HepG2 (cell line): ENCODE results near the gene NFATC1. TPM values are rescaled to one million over a fixed set of nuclear protein-coding genes. Genes with fewer than 3 reads are reported as not detected.

Experiments used
- ATAC-seq: fragments of 200-7000 bp; cut with Tn5 transposase; 3 replicates; pipeline ENCODE4 v1.9.1; 2020; ENCODE audit warnings: mild to moderate bottlenecking, moderate library complexity
- BruUV-seq: library from RNA; stranded (reverse); fragments of 400-500 nt; replicated peaks from 2 replicates; lab custom pipeline; 2021; lab: Mats Ljungman, UMichigan
- CTCF ChIA-PET: fragments of 300-600 bp; formaldehyde crosslinking; extraction: SDS; loops from one replicate; lab custom pipeline; 2021; ENCODE audit warnings: low total read pairs, inconsistent platforms, low intra/inter-chr PET ratio; lab: Yijun Ruan, JAX
- POLR2A ChIA-PET: fragments of 350-600 bp; sonication (Branson Sonifier 250); formaldehyde crosslinking; loops from one replicate; lab custom pipeline; 2020; ENCODE audit warnings: antibody characterized with exemption, inconsistent platforms; lab: Yijun Ruan, JAX
- DNase-seq: peaks from one replicate; pipeline ENCODE4 v3.0.0-alpha.2; 2015; ENCODE audit warnings: low spot score
- FAIRE-seq: peaks from 3 replicates; lab custom pipeline; 2011; peaks lifted over from hg19 to GRCh38; lab: Jason Lieb, UNC
- H2AFZ ChIP-seq: one replicate; pipeline ENCODE4 v1.6.1; 2011; ENCODE audit warnings: low read length, inconsistent platforms
- H3K27ac ChIP-seq: fragments of 300-600 bp; 3 replicates; pipeline ENCODE4 v1.8.0; 2011; ENCODE audit warnings: mixed run types, mild to moderate bottlenecking, mixed read lengths, low read length, inconsistent platforms; ENCODE audit not compliant: insufficient read depth; ENCODE audit errors: extremely low read length
- H3K27me3 ChIP-seq, 2 experiments: fragments of 200-600 bp in 1 of 2; 2 replicates in 1 of 2; 3 replicates in 1 of 2; pipeline versions ENCODE4 v1.6.0 to v1.8.0; 2011; ENCODE audit warnings: low read length in 2 of 2, mild to moderate bottlenecking in 2 of 2, moderate library complexity in 2 of 2, inconsistent platforms in 1 of 2; ENCODE audit not compliant: insufficient read depth in 2 of 2, control insufficient read depth in 1 of 2
- H3K36me3 ChIP-seq, 2 experiments: fragments of 200-600 bp in 1 of 2; replicated peaks in 1 of 2; 2 replicates in 1 of 2; 3 replicates in 1 of 2; pipeline versions ENCODE4 v1.5.1 to v1.8.0; 2011; ENCODE audit warnings: low read length in 2 of 2, inconsistent platforms in 1 of 2; ENCODE audit not compliant: insufficient read depth in 2 of 2, control insufficient read depth in 1 of 2
- H3K4me1 ChIP-seq: 2 replicates; pipeline ENCODE4 v1.5.1; 2012; ENCODE audit warnings: low read length, inconsistent platforms; ENCODE audit not compliant: insufficient read depth
- H3K4me2 ChIP-seq: 2 replicates; pipeline ENCODE4 v1.6.0; 2011; ENCODE audit warnings: low read depth, low read length, inconsistent platforms
- H3K4me3 ChIP-seq, 3 experiments: fragments of 200-600 bp in 1 of 3; sonication (generic), shearing (Covaris generic) in 1 of 3; replicated peaks in 1 of 3; 2 replicates each; pipeline ENCODE4 v1.5.1; 2011 to 2016; ENCODE audit warnings: low read length in 3 of 3, inconsistent platforms in 2 of 3, low read depth in 2 of 3, mild to moderate bottlenecking in 2 of 3, control low read depth in 1 of 3, mixed read lengths in 1 of 3; ENCODE audit not compliant: insufficient read depth in 1 of 3
- H3K79me2 ChIP-seq: one replicate; pipeline ENCODE4 v1.6.1; 2011; ENCODE audit warnings: low read length, inconsistent platforms; ENCODE audit not compliant: insufficient read depth
- H3K9ac ChIP-seq: 2 replicates; pipeline ENCODE4 v1.6.0; 2011; ENCODE audit warnings: mild to moderate bottlenecking, low read depth, low read length, inconsistent platforms; ENCODE audit not compliant: insufficient read depth
- H3K9me3 ChIP-seq: 2 replicates; pipeline ENCODE4 v1.5.1; 2012; ENCODE audit warnings: mild to moderate bottlenecking, low read length
- H4K20me1 ChIP-seq: 2 replicates; pipeline ENCODE4 v1.6.0; 2011; ENCODE audit warnings: inconsistent platforms, mild to moderate bottlenecking, low read length, moderate library complexity; ENCODE audit not compliant: insufficient read depth
- GABPB1 ChIP-seq: IDR thresholded peaks from 2 replicates; pipeline ENCODE4 v1.6.1; 2016; ENCODE audit warnings: mild to moderate bottlenecking, missing genetic modification reagents, moderate library complexity, missing compliant biosample characterization
- HDAC1 ChIP-seq: sonication (generic); formaldehyde crosslinking; IDR thresholded peaks from 2 replicates; pipeline ENCODE4 v1.5.1; 2020; ENCODE audit warnings: mild to moderate bottlenecking, missing genetic modification reagents
- TSC22D2 ChIP-seq: sonication (generic); formaldehyde crosslinking; IDR thresholded peaks from 2 replicates; pipeline ENCODE4 v1.5.1; 2020; ENCODE audit warnings: missing genetic modification reagents, mild to moderate bottlenecking, borderline replicate concordance
- ZC3H13 ChIP-seq: sonication (generic); formaldehyde crosslinking; IDR thresholded peaks from 2 replicates; pipeline ENCODE4 v1.8.1; 2023; ENCODE audit warnings: mild to moderate bottlenecking, missing genetic modification reagents, moderate library complexity
- ZNF646 ChIP-seq: sonication (generic); formaldehyde crosslinking; IDR thresholded peaks from 2 replicates; pipeline ENCODE4 v1.9.0; 2021; ENCODE audit warnings: mild to moderate bottlenecking, missing genetic modification reagents
- WGBS: methylation state at CpG from one replicate; pipeline ENCODE4 v1.1.6; 2017; ENCODE audit warnings: low lambda C conversion rate; 5-methylcytosine and 5-hydroxymethylcytosine counted together
- in situ Hi-C: cut with HindIII; loops from 2 replicates; pipeline ENCODE4 v1.10.0; 2017; ENCODE audit warnings: low pct_unique_long_range_greater_than_20kb; ENCODE audit not compliant: extremely low pct_ligation_motif_present
- intact Hi-C: fragments of 100-400 bp; cut with micrococcal nuclease; formaldehyde crosslinking; loops from one replicate; pipeline ENCODE4 v1.10.0; 2022; ENCODE audit not compliant: unreplicated experiment
- polyA plus RNA-seq, 8 experiments: library from polyadenylated mRNA; depleted of rRNA in 3 of 8; stranded (reverse) in 7 of 8; unstranded in 1 of 8; fragments of >200 nt; fragmentation: Illumina TruSeq in 4 of 8; extraction: Trizol in 4 of 8; gene quantifications; 2 replicates each; pipeline versions ENCODE4 v1.2.1 to v1.2.3, GENCODE V29; 2011 to 2016; ENCODE audit warnings: low read depth in 4 of 8, missing spikeins in 1 of 8, mixed read lengths in 1 of 8; ENCODE audit not compliant: insufficient read depth in 1 of 8
- total RNA-seq, 5 experiments: library from RNA; depleted of rRNA; stranded (reverse); fragments of >200 nt; fragmentation: Illumina TruSeq; extraction: Trizol; gene quantifications; 2 replicates each; pipeline ENCODE4 v1.2.3, GENCODE V29; 2016; ENCODE audit warnings: low read depth in 1 of 5

Gene NFATC1
- total and polyA plus RNA-seq, 2 of the 13 experiments (the other 11 are each of a cell fraction or from before 2014, with no cell fraction given), result not detected

- in situ Hi-C loops, result no loop called here
- no peak for ATAC-seq
- no peak overlapping the region for H3K27ac ChIP-seq
- no peak overlapping the region for H3K9ac ChIP-seq
- 43% methylated on average over 27 of the region's 27 CpGs for WGBS
- TF ChIP-seq ZC3H13 (CRISPR knock-in tag), result no peak
- TF ChIP-seq GABPB1, result 0 out of 2 replicates have a peak, but pooled peaks have one; percentile 12
- no peak for TF ChIP-seq TSC22D2 (CRISPR knock-in tag)
- no peak for TF ChIP-seq HDAC1
- no peak for TF ChIP-seq ZNF646 (CRISPR knock-in tag)
- H3K4me2 ChIP-seq, result peak overlapping the region; percentile 29; the same call in 1 of the 2 replicates
- no peaks in the 10 kb centered on the region for H3K9me3 ChIP-seq
- peaks cover 14 to 56% of the 10 kb centered on the region in 2 experiments for H3K27me3 ChIP-seq
- intact Hi-C loops, result no loop called here
- no peak for DNase-seq
- H3K36me3 ChIP-seq, result no peaks in the 10 kb centered on the region
- ChIA-PET POLR2A (no interaction called here), CTCF (no interaction called here)
- H2AFZ ChIP-seq, result no peak overlapping the region
- H4K20me1 ChIP-seq, result no peaks in the 10 kb centered on the region; the same call in 1 of the 2 replicates
- 0 out of 2 replicates have a peak, but pooled peaks cover 6% of the 10 kb centered on the region for H3K4me1 ChIP-seq
- H3K79me2 ChIP-seq, result no peaks in the 10 kb centered on the region
- FAIRE-seq, result no peak
- no peak overlapping the region; a peak in 1 of 6 replicates for H3K4me3 ChIP-seq
- no TSS peak for BruUV-seq
Observed at GRCh38 chr18:79405781-79406575, 10.2 kb downstream of the NFATC1 start.
